Stimulated activated CD8-positive, alpha-beta memory T cell treated with anti-CD3 and anti-CD28 coated beads, Interleukin-2, amount 100 ng/mL, for 1 hour (primary cell): ENCODE results near the gene SPOCK3.
"Not testable (repeated sequence)": the region's sequence is repeated elsewhere in the genome, so short reads cannot be mapped to it uniquely, and the experiment has no call there.

Experiments
- DNase-seq, 2 donors: peaks; one replicate each; pipeline ENCODE4 v3.0.0-alpha.2; 2020; ENCODE audit warnings: low read depth in 2 of 2

SPOCK3 gene

GRCh38 chr4:166957451-166957850 is 276.8 kb downstream of the SPOCK3 start:
- DNase-seq, result no peak

GRCh38 chr4:166956484-166956883 is 277.8 kb downstream of the SPOCK3 start:
- DNase-seq, result no peak

- no peak for DNase-seq
Observed at GRCh38 chr4:166941629-166942028, 292.7 kb downstream of the SPOCK3 start.

GRCh38 chr4:166930464-166930863 is 303.8 kb downstream of the SPOCK3 start:
- no peak for DNase-seq

GRCh38 chr4:166924424-166924823 is 309.9 kb downstream of the SPOCK3 start:
- DNase-seq, result no peak

GRCh38 chr4:166913926-166914325 is 320.4 kb downstream of the SPOCK3 start:
- DNase-seq, result no peak

GRCh38 chr4:166903408-166903807 is 330.9 kb downstream of the SPOCK3 start:
- no peak for DNase-seq

- no peak for DNase-seq
Observed at GRCh38 chr4:166902941-166903340, 331.4 kb downstream of the SPOCK3 start.

GRCh38 chr4:166896254-166896653 is 338.0 kb downstream of the SPOCK3 start:
- no peak for DNase-seq

GRCh38 chr4:166895771-166896170 is 338.5 kb downstream of the SPOCK3 start:
- DNase-seq, result no peak

- no peak for DNase-seq
Observed at GRCh38 chr4:166887457-166887856, 346.8 kb downstream of the SPOCK3 start.

- DNase-seq, result no peak
Observed at GRCh38 chr4:166886718-166887117, 347.6 kb downstream of the SPOCK3 start.

- DNase-seq, result no peak
Observed at GRCh38 chr4:166882221-166882620, 352.1 kb downstream of the SPOCK3 start.

- no peak for DNase-seq
Observed at GRCh38 chr4:166875821-166876220, 358.5 kb downstream of the SPOCK3 start.

GRCh38 chr4:166862032-166862431 is 372.3 kb downstream of the SPOCK3 start:
- DNase-seq, result no peak

- not testable (repeated sequence) for DNase-seq
Observed at GRCh38 chr4:166850398-166850797, 383.9 kb downstream of the SPOCK3 start.

GRCh38 chr4:166846939-166847338 is 387.4 kb downstream of the SPOCK3 start:
- no peak for DNase-seq

- DNase-seq, result no peak
Observed at GRCh38 chr4:166842795-166843261, 391.5 kb downstream of the SPOCK3 start.

- no peak for DNase-seq
Observed at GRCh38 chr4:166839615-166840251, 394.6 kb downstream of the SPOCK3 start.

GRCh38 chr4:166838975-166839614 is 395.2 kb downstream of the SPOCK3 start:
- no peak for DNase-seq

GRCh38 chr4:166836865-166837264 is 397.4 kb downstream of the SPOCK3 start:
- no peak for DNase-seq

- no peak for DNase-seq
Observed at GRCh38 chr4:166827629-166828028, 406.7 kb downstream of the SPOCK3 start.

- DNase-seq, result no peak
Observed at GRCh38 chr4:166827167-166827566, 407.1 kb downstream of the SPOCK3 start.

- DNase-seq, result no peak
Observed at GRCh38 chr4:166823848-166824247, 410.4 kb downstream of the SPOCK3 start.
